Osteocyte (in vitro differentiated cells): ENCODE data around the gene TCTA. TPM values are rescaled to one million over a fixed set of nuclear protein-coding genes. Genes with fewer than 3 reads are reported as not detected.

Source experiments
- DNase-seq: peaks from one replicate; pipeline ENCODE4 v3.0.0; 2021; ENCODE audit warnings: mixed read lengths; ENCODE audit not compliant: unreplicated experiment; ENCODE audit errors: extremely low spot score
- H3K27ac Mint-ChIP-seq: one replicate; pipeline ENCODE4 v1.8.0; 2021; ENCODE audit warnings: mild to moderate bottlenecking, mixed read lengths; ENCODE audit not compliant: unreplicated experiment
- H3K27me3 Mint-ChIP-seq: one replicate; pipeline ENCODE4 v1.8.0; 2021; ENCODE audit warnings: mixed read lengths; ENCODE audit not compliant: unreplicated experiment
- H3K36me3 Mint-ChIP-seq: one replicate; pipeline ENCODE4 v1.8.0; 2021; ENCODE audit warnings: mixed read lengths; ENCODE audit not compliant: unreplicated experiment
- H3K4me1 Mint-ChIP-seq: one replicate; pipeline ENCODE4 v1.8.0; 2021; ENCODE audit warnings: mixed read lengths; ENCODE audit not compliant: unreplicated experiment
- H3K4me3 Mint-ChIP-seq: one replicate; pipeline ENCODE4 v1.8.0; 2021; ENCODE audit warnings: mild to moderate bottlenecking, moderate library complexity, mixed read lengths; ENCODE audit not compliant: unreplicated experiment
- H3K9me3 Mint-ChIP-seq: one replicate; pipeline ENCODE4 v1.8.0; 2021; ENCODE audit warnings: mixed read lengths; ENCODE audit not compliant: unreplicated experiment
- total RNA-seq: library from RNA; stranded (reverse); gene quantifications from 2 replicates; pipeline ENCODE4 v1.2.1, GENCODE V29; 2021
- TF ChIP-seq, protein P1 (sequence below): fragments of 200-600 bp; sonication (generic); IDR thresholded peaks from 2 replicates; pipeline ENCODE4 v1.5.0; 2021; ENCODE audit warnings: antibody characterized with exemption, mild to moderate bottlenecking, moderate library complexity

The TCTA gene
- total RNA-seq, 1 donor from 2014 or later, result 34.7 TPM

GRCh38 chr3:49378249-49378895 is 33.9 kb upstream of the TCTA start:
- H3K36me3 Mint-ChIP-seq, result peaks cover 9% of the 10 kb centered on the region
- DNase-seq, result peak; percentile 84
- TF ChIP-seq, protein P1, sequence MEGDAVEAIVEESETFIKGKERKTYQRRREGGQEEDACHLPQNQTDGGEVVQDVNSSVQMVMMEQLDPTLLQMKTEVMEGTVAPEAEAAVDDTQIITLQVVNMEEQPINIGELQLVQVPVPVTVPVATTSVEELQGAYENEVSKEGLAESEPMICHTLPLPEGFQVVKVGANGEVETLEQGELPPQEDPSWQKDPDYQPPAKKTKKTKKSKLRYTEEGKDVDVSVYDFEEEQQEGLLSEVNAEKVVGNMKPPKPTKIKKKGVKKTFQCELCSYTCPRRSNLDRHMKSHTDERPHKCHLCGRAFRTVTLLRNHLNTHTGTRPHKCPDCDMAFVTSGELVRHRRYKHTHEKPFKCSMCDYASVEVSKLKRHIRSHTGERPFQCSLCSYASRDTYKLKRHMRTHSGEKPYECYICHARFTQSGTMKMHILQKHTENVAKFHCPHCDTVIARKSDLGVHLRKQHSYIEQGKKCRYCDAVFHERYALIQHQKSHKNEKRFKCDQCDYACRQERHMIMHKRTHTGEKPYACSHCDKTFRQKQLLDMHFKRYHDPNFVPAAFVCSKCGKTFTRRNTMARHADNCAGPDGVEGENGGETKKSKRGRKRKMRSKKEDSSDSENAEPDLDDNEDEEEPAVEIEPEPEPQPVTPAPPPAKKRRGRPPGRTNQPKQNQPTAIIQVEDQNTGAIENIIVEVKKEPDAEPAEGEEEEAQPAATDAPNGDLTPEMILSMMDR, result no peak
- peak overlapping the region; percentile 89 for H3K27ac Mint-ChIP-seq
- peaks cover 40% of the 10 kb centered on the region for H3K4me1 Mint-ChIP-seq
- H3K4me3 Mint-ChIP-seq, result no peak overlapping the region
- H3K27me3 Mint-ChIP-seq, result no peaks in the 10 kb centered on the region
- H3K9me3 Mint-ChIP-seq, result no peaks in the 10 kb centered on the region

DNA sequence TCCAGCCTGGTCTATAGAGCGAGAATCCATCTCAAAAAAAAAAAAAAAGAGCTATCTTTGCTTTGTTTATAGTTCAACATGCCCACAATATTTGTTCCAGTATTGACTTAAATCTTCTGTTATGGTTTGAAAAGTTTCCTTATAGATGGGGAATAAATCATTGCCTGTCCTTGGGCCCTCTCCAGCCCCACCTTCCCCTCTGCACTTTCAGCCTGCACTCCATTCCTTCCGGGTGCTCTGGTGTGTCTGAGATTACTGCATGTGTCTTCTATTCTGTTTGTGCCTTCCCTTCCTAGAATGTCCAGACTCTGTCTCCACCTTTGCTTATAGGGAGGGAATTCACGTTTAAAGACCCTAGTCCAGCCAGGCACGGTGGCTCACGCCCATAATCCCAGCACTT is 28.8 kb upstream of the TCTA start:
- H3K36me3 Mint-ChIP-seq, result peaks cover 3% of the 10 kb centered on the region
- DNase-seq, result no peak
- H3K27ac Mint-ChIP-seq, result peak overlapping the region; percentile 34
- H3K9me3 Mint-ChIP-seq, result no peaks in the 10 kb centered on the region
- H3K27me3 Mint-ChIP-seq, result no peaks in the 10 kb centered on the region
- peaks cover 43% of the 10 kb centered on the region for H3K4me1 Mint-ChIP-seq
- TF ChIP-seq, protein P1, result no peak
- H3K4me3 Mint-ChIP-seq, result no peak overlapping the region

- Mint-ChIP-seq H3K36me3 (peaks cover 3% of the 10 kb centered on the region), H3K4me3 (no peak overlapping the region), H3K9me3 (no peaks in the 10 kb centered on the region), H3K27me3 (no peaks in the 10 kb centered on the region), H3K27ac (no peak overlapping the region), H3K4me1 (peaks cover 31% of the 10 kb centered on the region)
- TF ChIP-seq, protein P1, result no peak
- DNase-seq, result no peak
Measured at GRCh38 chr3:49385617-49386016, 26.6 kb upstream of the TCTA start.

DNA sequence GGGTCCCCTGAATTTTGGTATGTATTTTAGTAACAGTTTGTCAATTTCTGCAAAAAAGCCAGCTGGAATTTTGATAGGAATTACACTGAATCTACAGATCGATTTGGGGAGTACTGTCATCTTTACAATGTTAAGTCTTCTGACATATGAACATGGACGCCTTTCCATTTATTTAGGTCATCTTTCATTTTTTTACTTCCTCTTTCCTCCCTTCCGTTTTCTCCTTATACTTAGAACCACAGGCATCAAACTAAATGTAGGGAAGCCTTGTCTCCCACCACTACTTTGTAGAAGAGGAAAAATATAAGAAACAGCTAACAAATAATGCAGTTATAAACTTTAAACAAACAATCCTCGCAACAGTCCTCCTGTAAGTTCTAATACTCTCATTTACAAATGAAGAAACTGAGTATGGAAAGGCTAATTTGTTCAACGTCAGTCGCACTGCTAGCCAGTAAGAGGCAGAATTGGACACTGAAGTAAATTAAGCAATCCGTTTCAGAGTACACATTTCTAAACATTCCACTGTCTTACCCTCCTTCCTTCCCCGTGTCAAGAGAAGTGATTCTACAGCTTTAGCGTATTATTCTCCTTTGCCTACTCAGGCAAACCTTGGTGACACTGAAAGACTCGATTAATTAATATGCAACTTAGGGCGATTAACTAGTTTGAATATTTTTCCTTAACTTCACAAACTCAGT is 26.0 kb upstream of the TCTA start:
- Mint-ChIP-seq H3K27ac (peak overlapping the region; percentile 12), H3K4me1 (peaks cover 31% of the 10 kb centered on the region), H3K4me3 (no peak overlapping the region), H3K9me3 (no peaks in the 10 kb centered on the region), H3K36me3 (peaks cover 3% of the 10 kb centered on the region), H3K27me3 (no peaks in the 10 kb centered on the region)
- TF ChIP-seq, protein P1, result no peak
- DNase-seq, result no peak

- peaks cover 3% of the 10 kb centered on the region for H3K36me3 Mint-ChIP-seq
- H3K4me3 Mint-ChIP-seq, result no peak overlapping the region
- H3K9me3 Mint-ChIP-seq, result no peaks in the 10 kb centered on the region
- no peak for DNase-seq
- TF ChIP-seq, protein P1, result no peak
- peak overlapping the region; percentile 19 for H3K27ac Mint-ChIP-seq
- H3K4me1 Mint-ChIP-seq, result peaks cover 33% of the 10 kb centered on the region
- no peaks in the 10 kb centered on the region for H3K27me3 Mint-ChIP-seq
Measured at GRCh38 chr3:49387721-49388120, 24.5 kb upstream of the TCTA start.
